D341Med (cell line): ENCODE data around the gene CLPTM1L.

Source experiments
- DNase-seq: peaks from one replicate; pipeline ENCODE4 v3.0.0; 2012; ENCODE audit warnings: low spot score

The CLPTM1L gene

GRCh38 chr5:1315018-1315708 lies 29.7 kb downstream of the CLPTM1L start:
- DNase-seq, result no peak

DNA sequence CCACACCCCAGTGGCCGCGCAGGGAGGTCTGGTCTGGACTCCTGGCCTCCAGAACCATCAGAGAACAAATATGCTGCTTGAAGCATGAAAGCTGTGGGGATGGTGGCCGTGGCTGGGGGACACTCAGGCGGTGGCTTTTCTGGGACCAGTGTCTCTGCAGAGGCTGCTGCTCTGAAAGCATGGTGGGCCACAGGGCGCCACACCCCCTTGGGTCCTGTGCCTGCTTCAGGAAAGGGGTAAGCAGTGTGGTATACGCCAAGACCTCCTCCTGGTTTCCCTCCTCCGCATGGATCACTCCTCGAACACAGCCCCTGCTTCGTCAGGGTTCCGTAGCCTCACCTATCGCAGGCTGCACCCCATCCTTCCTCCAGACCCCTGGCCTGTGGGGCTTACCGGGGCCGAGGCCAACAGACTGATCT lies 30.3 kb downstream of the CLPTM1L start:
- DNase-seq, result no peak

DNA sequence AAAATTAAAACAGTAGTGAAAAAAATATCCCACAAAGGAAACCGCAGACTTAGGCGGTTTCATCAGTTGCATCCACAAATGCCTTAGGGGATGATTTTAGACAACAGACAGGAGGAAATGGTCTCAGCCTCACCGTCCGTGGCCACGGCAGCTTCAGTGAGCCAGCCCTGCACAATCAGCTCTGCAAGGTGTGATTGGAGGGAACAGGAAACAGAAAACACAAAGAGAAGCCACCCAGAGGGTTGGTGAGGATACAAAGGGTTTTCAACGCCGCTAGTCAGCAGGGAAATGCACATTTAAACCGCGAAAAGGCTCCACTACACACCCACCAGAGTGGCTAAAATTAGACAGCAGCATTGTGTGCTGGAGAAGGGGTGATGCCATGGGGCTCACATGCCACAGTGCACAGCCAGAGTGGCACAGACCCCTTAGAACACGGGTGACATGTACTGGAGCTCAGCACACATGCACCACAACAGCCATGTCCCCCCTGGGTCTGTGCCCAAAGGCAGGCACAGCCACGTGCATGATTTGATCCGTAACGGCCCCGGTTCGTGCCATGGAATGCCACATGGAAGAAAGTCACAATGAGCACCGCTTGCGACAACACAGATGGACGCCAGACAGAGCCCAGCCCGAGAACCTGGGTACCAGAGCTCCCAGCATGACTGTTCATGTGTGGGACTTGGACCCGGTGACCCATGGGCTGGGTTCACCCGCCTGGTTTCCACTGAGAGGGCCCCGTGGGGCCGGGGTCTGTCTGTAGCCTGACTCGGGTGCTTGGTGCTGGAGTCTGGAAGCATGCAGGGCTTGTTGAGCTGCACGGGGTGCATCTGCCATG lies 31.7 kb downstream of the CLPTM1L start:
- DNase-seq, result no peak

DNA sequence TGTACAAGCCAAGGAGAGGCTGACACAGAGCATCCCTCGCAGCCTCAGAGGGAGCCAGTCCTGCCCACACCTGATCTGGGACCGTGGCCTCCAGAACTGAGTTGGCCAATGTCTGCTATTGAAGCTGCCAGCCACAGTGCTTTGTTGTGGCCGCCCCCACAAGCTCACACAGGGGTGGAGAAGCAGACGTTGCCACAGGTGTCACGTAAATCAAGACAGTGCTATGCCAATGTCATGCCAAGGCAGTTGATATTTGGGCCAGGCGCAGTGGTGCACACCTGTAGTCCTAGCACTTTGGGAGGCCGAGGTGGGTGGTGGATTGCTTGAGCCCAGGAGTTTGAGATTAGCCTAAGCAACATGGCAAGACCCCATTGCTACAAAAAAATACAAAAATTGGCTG lies 32.7 kb downstream of the CLPTM1L start:
- no peak for DNase-seq

DNA sequence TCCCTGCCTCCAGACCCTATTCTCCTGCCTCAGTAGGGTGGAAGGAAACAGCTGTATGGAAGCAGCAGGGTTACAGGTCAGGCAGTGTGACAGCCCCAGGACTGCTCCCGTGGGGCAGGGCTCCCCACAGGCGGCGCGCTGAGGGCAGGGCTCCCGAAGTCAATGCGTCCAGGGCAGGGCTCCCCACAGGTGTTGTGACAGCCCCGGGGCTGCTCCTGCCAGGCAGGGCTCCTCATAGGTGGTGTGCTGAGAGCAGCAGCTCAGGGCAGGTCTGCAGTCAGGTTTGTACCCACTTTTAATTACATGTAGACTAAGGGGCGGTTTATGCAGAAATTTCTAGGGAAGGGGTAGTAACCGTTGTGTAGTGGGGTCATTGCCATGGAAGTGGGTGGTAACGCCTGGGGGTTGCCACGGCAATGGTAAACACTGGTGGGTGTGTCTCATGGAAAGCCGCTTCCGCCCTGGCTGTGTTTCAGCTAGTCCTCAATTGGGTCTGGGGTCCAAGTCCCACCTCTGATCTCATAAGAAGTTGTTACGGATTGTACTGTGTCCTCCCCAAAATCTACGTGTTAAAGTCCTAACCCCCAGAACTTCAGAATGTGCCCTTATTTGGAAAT lies 33.4 kb downstream of the CLPTM1L start:
- peak; percentile 8 for DNase-seq

DNA sequence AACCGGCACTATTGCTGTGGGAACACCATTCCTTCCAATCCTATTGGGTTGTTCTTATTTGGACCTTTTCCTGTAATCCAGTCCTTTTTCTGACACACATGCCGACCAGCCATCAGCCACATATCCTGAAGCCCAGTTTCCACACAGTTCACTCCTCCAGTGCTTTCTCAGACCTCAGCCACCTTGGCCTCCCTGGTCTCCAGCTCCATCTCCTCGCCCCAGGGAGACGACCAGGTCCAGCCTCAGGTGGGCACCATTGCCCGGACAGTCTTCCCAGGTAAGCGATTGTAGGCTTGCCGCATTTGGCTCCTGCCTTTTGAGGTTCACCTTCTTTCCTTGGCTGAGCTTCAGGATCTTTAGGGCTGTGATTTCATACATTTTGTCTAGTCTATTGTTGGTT lies 34.8 kb downstream of the CLPTM1L start:
- no peak for DNase-seq

GRCh38 chr5:1304033-1304432 lies 40.9 kb downstream of the CLPTM1L start:
- no peak for DNase-seq

GRCh38 chr5:1302258-1302657 lies 42.6 kb downstream of the CLPTM1L start:
- no peak for DNase-seq

GRCh38 chr5:1300581-1301083 lies 44.3 kb downstream of the CLPTM1L start:
- no peak for DNase-seq

GRCh38 chr5:1299961-1300360 lies 44.9 kb downstream of the CLPTM1L start:
- no peak for DNase-seq

GRCh38 chr5:1299511-1299850 lies 45.4 kb downstream of the CLPTM1L start:
- DNase-seq, result no peak

DNA sequence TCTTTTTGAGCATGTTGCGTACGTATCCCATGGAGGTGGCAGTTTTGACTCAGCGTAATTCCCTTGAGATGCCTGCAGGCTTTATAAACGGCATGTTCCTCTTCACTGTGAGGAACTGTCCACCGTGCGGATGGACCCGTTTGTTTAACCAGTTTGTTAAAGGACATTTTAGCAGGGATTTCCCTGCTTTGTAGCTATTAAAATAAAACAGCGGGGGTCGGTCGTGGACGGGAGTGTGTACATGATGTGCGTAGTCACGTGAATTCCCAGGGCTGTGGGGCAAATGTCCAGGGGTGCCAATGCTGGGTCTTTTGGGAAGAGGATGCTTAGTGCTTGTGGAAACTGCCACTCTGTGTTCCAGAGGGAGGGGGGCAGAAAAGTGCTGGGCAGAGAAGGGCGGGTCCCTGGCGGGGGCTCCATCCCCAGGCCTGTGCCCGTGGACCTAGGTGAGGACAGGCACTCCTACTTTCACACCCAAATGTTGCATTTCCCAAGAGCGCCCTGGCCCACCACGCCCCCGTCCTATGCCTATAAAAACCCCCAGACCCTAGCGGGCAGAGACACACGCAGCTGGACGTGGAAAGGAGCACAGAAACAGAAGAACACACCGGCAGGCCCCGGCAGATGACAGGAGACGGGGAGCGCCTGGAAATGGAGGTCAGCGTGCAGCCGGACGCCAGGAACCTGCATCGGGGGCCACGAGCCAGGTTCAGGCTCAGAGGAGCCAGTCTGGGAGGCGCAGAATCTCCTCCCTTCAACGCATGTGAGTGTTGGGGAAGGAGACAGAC lies 46.0 kb downstream of the CLPTM1L start:
- no peak for DNase-seq

GRCh38 chr5:1298067-1298551 lies 46.8 kb downstream of the CLPTM1L start:
- no peak for DNase-seq

- DNase-seq, result peak; percentile 70
Observed at GRCh38 chr5:1297243-1297642, 47.7 kb downstream of the CLPTM1L start.

DNA sequence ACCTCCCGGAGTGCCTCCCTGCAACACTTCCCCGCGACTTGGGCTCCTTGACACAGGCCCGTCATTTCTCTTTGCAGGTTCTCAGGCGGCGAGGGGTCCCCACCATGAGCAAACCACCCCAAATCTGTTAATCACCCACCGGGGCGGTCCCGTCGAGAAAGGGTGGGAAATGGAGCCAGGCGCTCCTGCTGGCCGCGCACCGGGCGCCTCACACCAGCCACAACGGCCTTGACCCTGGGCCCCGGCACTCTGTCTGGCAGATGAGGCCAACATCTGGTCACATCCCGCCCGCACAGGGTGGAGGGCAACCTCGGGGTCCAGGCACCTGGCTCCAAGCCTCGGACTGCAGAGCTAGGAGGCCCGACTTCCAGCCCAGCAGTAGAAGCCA lies 49.3 kb downstream of the CLPTM1L start:
- no peak for DNase-seq

GRCh38 chr5:1294835-1295649 lies 49.9 kb downstream of the CLPTM1L start, which contains the start of gene TERT:
Gene TERT (minus strand): TSS chr5:1295068. CDS start chr5:1294989, 79 bp downstream.
- peak; percentile 71 for DNase-seq

GRCh38 chr5:1294206-1294834 lies 50.6 kb downstream of the CLPTM1L start:
- no peak for DNase-seq

- DNase-seq, result peak; percentile 22
Observed at GRCh38 chr5:1293416-1294205, 51.3 kb downstream of the CLPTM1L start.

DNA sequence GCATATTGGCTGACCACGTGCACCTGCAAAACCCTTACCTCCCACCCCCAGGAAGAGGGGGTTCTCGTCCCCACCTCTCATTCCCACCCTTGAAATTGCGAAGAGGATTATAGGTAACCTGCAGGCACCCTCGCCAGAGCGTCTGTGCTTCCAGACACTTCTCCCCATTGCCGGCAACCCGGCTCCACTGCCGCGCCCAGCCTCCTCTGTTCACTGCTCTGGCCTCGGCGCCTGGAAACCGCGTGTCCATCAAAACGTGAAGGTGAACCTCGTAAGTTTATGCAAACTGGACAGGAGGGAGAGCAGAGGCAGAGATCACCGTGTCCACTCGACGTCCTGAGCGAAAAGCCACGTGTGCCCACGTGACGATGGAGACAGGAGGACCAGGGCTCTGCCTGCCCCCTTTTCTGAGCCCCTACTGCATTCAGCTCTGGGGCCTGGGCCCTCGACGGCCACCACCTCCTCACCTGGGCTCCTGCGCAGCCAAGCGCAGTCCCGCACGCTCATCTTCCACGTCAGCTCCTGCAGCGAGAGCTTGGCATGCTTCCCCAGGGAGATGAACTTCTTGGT lies 52.0 kb downstream of the CLPTM1L start:
- DNase-seq, result no peak
